DMS153 treated with DMSO at 0.1 percent for 48 hours (cell line): ENCODE data around the gene TMEM145.

Source experiments
- DNase-seq: peaks from one replicate; lab custom pipeline; 2025; ENCODE audit not compliant: unreplicated experiment; lab: John Stamatoyannopoulos, UW

The TMEM145 gene

DNA sequence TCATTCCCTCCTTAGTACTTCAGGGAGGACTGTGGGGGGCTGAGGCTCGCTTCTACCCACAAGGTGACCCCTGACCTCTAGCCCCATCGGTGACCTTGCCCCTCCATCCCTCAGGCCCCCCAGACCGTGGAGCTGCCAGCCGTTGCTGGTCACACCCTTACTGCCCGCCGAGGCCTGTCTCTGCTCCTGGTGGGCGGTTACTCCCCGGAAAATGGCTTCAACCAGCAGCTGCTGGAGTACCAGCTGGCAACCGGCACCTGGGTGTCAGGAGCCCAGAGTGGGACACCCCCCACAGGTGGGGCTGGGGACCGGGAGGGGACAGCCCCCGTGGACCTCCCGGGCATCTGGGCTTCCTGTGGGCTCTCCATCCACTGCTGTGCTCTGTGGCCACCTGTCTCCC, 44.2 kb downstream of the TMEM145 start:
- no peak for DNase-seq

DNA sequence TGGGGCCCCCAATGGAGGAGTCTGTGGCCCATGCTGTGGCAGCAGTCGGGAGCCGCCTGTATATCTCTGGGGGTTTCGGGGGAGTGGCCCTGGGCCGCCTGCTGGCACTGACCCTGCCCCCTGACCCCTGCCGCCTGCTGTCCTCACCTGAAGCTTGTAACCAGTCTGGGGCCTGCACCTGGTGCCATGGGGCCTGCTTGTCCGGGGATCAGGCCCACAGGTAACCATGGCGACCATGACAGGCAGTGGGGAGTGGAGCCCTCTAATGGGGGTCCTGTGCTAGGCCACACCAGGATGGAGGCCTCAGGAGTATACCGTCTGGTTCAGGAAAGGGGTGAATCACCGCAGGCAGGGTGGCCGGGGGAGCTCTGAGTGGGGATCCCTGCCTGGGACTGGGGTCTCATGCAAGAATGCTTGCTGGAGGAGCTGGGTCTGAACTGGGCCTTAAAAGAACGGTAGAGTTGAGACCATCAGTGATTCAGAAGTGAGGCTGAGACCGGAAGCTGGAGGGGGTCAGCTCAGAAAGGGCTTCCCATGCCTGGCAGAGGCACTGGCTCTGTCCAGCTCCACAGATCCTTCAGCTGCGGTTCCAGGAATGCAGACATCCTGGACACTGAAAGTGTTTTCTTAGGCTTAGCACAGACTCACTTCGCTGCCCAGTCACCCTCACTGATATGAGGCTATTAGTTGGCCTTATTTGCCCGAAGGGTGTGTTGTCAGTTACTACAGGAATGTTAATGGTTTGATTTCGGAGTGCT, 47.9 kb downstream of the TMEM145 start:
- no peak for DNase-seq

DNA sequence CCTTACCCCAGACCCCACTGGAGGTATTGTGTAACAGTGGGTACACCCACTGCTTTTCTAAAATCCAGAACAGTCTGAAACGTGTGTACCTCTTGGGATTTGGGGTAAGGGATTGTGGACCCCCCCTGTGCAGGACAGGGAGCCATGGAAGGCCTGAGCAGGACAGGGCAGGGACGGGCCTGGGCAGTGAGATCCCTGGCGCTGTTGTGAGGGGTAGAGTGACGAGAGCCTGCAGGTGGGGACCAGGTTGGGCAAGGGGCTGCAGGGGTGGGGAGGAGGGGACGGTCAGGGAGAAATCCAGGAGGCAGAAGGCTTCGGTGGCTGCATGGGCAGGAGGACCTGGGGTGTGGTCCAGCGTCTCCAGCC, 48.4 kb downstream of the TMEM145 start:
- no peak for DNase-seq

DNA sequence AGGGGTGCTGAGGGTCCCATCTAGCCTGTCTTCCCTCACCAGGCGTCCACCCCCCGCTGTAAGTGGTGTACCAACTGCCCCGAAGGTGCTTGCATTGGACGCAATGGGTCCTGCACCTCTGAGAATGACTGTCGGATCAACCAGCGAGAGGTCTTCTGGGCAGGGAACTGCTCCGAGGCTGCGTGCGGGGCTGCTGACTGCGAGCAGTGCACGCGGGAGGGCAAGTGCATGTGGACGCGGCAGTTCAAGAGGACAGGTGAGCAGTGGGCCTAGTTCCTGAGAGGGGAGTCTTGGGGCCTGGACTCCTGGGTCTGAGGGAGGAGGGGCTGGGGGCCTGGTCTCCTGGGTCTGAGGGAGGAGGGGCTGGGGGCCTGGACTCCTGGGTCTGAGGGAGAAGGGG, 49.2 kb downstream of the TMEM145 start:
- DNase-seq: no peak

DNA sequence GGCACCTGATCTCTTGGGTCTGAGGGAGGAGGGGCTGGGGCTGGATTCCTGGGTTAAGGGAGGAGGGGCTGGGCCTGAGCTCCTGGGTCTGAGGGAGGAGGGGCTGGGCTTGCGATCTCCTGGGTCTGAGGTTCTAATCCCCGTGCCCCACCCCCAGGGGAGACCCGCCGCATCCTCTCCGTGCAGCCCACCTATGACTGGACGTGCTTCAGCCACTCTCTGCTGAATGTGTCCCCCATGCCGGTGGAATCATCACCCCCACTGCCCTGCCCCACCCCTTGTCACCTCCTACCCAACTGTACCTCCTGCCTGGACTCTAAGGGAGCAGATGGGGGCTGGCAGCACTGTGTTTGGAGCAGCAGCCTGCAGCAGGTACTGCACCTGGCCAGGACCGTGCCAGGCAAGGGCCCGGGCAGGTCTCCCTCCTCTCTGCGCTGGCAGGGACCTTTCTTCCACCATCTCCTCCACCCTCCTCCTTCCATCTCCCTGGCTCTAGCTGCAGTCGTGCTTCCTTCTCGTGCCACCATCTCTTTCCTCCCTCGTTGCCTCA, 49.9 kb downstream of the TMEM145 start:
- DNase-seq: no peak

DNA sequence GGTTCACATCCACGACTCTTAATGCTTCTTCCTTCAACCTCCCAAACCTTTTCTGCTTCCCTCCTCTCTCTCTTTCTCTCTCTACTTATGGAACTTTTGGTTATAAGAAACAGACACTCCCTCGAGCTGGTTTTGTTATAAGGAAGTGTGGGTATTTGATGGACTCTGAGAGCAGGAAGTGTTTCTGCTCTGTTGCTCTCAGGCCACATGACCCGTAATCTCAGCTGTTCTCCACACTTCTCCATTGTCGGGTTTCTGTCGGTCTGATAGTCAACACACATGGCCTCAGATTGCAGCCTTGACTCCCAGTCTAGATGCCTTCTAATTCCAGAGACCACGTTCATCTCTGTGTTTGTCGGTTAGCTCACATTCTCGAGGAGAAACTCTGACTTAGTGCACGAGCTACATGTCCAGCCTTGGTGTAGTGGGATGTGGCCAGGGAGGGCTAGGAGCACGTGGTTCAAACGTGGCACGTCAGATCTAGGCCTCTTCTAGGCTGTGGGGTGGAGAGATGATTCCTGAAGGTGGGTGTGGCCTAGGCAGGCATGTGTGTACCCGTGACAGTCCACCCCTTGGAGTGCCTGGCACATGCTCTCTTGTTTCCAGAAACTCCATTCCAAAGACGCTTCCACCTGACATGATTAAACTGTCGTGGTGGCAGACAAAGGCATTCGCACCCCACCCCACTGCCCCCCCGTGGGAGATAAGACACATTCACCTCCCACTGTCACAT, 50.7 kb downstream of the TMEM145 start:
- DNase-seq: no peak

DNA sequence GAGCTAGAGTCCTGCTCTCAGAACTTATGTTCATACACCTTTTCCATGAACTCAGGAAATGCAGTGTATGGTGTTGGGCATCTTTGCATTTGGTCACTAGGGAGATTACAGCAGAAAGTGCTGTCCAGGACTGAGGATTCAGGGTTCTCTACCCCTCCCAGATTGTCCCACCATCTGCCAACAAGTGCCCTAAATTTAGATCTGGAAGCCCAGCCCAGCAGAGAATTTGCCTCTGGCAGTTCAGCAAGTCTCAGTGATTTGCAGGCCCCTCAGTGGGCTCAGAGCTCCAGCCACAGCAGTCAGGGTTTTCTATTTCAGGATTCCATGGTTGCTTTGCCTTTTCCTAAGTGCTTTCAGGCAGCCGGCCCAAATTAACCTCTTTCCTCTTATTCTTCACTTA, 53.6 kb downstream of the TMEM145 start:
- DNase-seq: no peak

DNA sequence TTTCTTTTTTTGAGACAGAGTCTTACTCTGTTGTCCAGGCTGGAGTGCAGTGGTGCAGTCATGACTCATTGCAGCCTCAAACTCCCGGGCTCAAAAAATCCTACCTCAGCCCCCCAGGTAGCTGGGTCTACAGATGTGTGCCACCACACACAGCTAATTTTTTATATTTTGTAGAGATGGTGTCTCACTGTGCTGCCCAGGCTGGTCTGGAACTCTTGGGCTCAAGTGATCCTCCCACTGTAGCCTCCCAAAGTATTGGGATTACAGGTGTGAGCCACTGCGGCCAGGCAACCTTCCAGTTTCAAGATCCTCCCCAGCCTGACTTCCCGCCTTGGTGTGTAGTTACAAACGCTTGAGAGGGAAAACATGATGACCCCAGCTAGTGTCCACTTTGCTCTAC, 54.8 kb downstream of the TMEM145 start:
- DNase-seq: no peak

DNA sequence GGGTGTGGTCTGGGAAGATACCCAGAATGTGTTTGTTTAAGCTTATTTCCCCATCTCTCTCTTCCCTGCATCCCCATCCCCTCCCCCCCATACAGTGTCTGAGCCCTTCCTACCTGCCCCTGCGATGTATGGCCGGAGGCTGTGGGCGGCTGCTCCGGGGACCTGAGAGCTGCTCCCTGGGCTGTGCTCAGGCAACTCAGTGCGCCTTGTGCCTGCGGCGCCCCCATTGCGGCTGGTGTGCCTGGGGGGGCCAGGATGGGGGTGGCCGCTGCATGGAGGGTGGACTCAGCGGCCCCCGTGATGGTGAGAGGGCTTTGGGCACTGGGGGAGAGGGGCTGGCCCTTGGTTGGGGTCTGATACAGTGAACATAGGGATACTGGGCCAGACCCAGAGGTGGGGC, 55.3 kb downstream of the TMEM145 start:
- DNase-seq: no peak

DNA sequence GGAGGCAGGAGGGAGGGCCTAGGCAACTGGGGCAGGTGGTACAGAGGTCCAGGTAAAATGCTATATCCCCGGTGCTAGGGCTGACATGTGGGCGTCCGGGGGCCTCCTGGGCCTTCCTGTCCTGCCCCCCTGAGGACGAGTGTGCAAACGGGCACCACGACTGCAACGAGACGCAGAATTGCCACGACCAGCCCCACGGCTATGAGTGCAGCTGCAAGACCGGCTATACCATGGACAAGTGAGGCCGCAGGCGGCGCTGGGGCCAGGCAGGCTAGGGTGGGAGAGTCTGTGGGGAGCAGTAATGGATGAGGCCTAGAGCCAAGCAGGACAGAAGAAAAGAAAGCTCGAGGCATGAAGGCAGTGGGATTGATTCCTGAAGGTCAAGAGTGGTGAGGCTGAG, 55.7 kb downstream of the TMEM145 start:
- no peak for DNase-seq

DNA sequence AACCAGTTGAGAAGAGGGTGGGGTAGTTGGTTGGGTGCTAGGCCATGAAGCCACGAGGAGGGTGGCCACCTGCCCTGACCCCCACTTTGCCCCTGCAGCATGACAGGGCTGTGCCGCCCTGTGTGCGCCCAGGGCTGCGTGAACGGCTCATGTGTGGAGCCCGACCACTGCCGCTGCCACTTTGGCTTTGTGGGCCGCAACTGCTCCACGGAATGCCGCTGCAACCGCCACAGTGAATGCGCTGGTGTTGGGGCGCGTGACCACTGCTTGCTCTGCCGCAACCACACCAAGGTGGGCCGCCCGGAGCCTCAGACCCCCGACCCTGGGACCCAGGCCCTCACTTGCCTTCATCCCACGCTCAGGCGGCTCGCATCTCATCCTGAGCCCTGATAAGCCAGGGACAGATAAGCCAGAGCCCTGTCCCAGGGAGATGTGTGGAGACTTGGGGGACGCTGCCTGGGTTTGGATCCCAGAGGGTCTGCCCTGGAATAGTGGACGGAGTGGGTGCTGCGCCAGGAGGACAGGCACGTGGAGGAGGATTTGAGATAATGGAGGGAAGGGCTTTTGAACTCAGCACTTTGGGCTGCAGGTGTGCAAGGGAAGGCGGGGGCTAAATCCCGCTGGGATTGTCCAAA, 56.4 kb downstream of the TMEM145 start:
- DNase-seq: no peak

DNA sequence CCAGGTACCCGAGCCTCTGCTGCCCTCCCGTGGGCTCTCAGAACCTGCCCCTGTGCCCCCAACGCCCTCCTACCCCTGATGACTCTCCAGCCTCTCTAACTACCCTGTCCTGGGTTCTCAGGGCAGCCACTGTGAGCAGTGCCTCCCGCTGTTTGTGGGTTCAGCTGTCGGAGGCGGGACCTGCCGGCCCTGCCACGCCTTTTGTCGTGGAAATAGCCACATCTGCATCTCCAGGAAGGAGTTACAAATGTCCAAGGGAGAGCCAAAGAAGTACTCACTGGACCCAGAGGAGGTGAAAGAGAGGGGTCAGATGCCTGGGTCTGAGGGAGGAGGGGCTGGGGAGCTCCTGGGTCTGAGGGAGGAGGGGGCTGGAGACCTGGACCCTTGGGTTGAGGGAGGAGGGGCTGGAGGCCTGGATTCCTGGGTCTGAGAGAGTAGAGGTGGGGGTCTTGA, 57.0 kb downstream of the TMEM145 start:
- no peak for DNase-seq

DNA sequence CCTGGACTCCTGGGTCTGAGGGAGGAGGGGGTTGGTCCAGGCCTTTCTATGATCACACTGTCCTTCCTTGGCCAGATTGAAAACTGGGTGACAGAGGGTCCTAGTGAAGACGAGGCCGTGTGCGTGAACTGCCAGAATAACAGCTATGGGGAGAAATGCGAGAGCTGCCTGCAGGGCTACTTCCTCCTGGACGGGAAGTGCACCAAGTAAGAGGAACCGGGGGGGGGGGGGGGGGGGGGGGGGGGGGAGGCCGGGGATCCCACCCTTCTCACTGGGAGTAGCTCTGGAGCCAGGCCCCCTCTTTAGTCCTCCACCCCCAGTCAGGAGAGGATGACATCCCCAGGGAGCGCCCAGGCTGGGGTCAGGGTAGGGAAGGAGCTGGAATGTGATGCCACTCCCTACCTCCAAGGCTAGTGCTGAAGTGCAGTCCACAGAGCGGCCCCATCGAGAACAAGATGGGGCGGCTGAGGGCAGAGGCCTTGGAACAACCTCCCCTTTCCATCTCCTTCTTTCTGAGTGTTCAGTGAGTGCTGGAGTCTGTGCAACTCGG, 57.6 kb downstream of the TMEM145 start:
- no peak for DNase-seq
